IMR-90 (cell line): Measurements from ENCODE around the gene MRPL1. TPM values are rescaled to one million over a fixed set of nuclear protein-coding genes. Genes with fewer than 3 reads are reported as not detected.

Experiments
- ATAC-seq: fragments of 200-7000 bp; cut with Tn5 transposase; 2 replicates; pipeline ENCODE4 v1.9.1; 2020; ENCODE audit warnings: low read depth, mild to moderate bottlenecking, moderate library complexity
- BruUV-seq: library from RNA; stranded (reverse); fragments of 400-500 nt; replicated peaks from 2 replicates; lab custom pipeline; 2021; lab: Mats Ljungman, UMichigan
- CTCF ChIA-PET: fragments of 300-600 bp; formaldehyde crosslinking; extraction: SDS; loops from one replicate; lab custom pipeline; 2021; ENCODE audit warnings: antibody characterized with exemption; lab: Yijun Ruan, JAX
- POLR2A ChIA-PET: fragments of 300-600 bp; sonication (Branson Sonifier 250); formaldehyde crosslinking; loops from one replicate; lab custom pipeline; 2022; ENCODE audit warnings: antibody characterized with exemption; ENCODE audit not compliant: unreplicated experiment; lab: Charles Lee
- DNase-seq: peaks from one replicate; pipeline ENCODE4 v3.0.0; 2013
- H2AFZ ChIP-seq: replicated peaks from 2 replicates; pipeline ENCODE3; 2013; ENCODE audit warnings: low read length, mild to moderate bottlenecking; ENCODE audit not compliant: poor library complexity
- H2AK5ac ChIP-seq: 2 replicates; pipeline ENCODE4 v1.6.1; 2013; ENCODE audit warnings: low read depth, low read length, inconsistent platforms
- H2AK9ac ChIP-seq: replicated peaks from 2 replicates; pipeline ENCODE3; 2013; ENCODE audit warnings: mild to moderate bottlenecking, low read depth, low read length, moderate library complexity; ENCODE audit not compliant: poor library complexity
- H2BK120ac ChIP-seq: 2 replicates; pipeline ENCODE4 v1.6.1; 2013; ENCODE audit warnings: low read depth, low read length, inconsistent platforms
- H2BK15ac ChIP-seq: 3 replicates; pipeline ENCODE4 v1.6.1; 2013; ENCODE audit warnings: low read depth, low read length, inconsistent platforms
- H2BK20ac ChIP-seq: 2 replicates; pipeline ENCODE4 v1.6.1; 2013; ENCODE audit warnings: low read depth, mild to moderate bottlenecking, inconsistent platforms, low read length, moderate library complexity
- H2BK5ac ChIP-seq: 2 replicates; pipeline ENCODE4 v1.6.1; 2013; ENCODE audit warnings: mild to moderate bottlenecking, low read depth, low read length, inconsistent platforms; ENCODE audit not compliant: poor library complexity, severe bottlenecking
- H3K14ac ChIP-seq: replicated peaks from 2 replicates; pipeline ENCODE4 v1.6.1; 2013; ENCODE audit warnings: low read depth, low read length, inconsistent platforms
- H3K18ac ChIP-seq: 2 replicates; pipeline ENCODE4 v1.6.1; 2013; ENCODE audit warnings: low read depth, low read length, control low read depth
- H3K23ac ChIP-seq: 2 replicates; pipeline ENCODE4 v1.6.1; 2013; ENCODE audit warnings: low read depth, low read length, inconsistent platforms
- H3K27ac ChIP-seq: 2 replicates; pipeline ENCODE4 v1.5.1; 2013; ENCODE audit warnings: mild to moderate bottlenecking, control low read depth, low read length; ENCODE audit not compliant: insufficient read depth
- H3K27me3 ChIP-seq: 2 replicates; pipeline ENCODE4 v1.6.1; 2013; ENCODE audit warnings: low read length; ENCODE audit not compliant: control insufficient read depth, insufficient read depth
- H3K36me3 ChIP-seq: 2 replicates; pipeline ENCODE4 v1.6.1; 2013; ENCODE audit warnings: low read length, mixed read lengths; ENCODE audit not compliant: control insufficient read depth, insufficient read depth
- H3K4ac ChIP-seq: 2 replicates; pipeline ENCODE4 v1.6.1; 2013; ENCODE audit warnings: low read depth, low read length, inconsistent platforms
- H3K4me1 ChIP-seq: 2 replicates; pipeline ENCODE4 v1.6.1; 2013; ENCODE audit warnings: low read length, mixed read lengths; ENCODE audit not compliant: control insufficient read depth, insufficient read depth
- H3K4me2 ChIP-seq: 2 replicates; pipeline ENCODE4 v1.6.1; 2013; ENCODE audit warnings: low read depth, mild to moderate bottlenecking, control low read depth, low read length, moderate library complexity
- H3K4me3 ChIP-seq: 2 replicates; pipeline ENCODE4 v1.5.1; 2013; ENCODE audit warnings: low read depth, mild to moderate bottlenecking, control low read depth, low read length, moderate library complexity; ENCODE audit not compliant: insufficient read depth
- H3K56ac ChIP-seq: 2 replicates; pipeline ENCODE4 v1.6.1; 2013; ENCODE audit warnings: low read length, inconsistent platforms; ENCODE audit not compliant: insufficient read depth; ENCODE audit errors: extremely low read depth
- H3K79me1 ChIP-seq, 2 experiments: 2 replicates each; pipeline ENCODE4 v1.6.1; 2013; ENCODE audit warnings: low read length in 2 of 2, inconsistent platforms in 1 of 2, low read depth in 1 of 2
- H3K9ac ChIP-seq: 2 replicates; pipeline ENCODE4 v1.6.1; 2013; ENCODE audit warnings: low read depth, low read length, control low read depth
- H3K9me1 ChIP-seq: 2 replicates; pipeline ENCODE4 v1.6.1; 2013; ENCODE audit warnings: low read length, inconsistent platforms; ENCODE audit not compliant: insufficient read depth
- H3K9me3 ChIP-seq: 2 replicates; pipeline ENCODE4 v1.6.1; 2013; ENCODE audit warnings: low read length; ENCODE audit not compliant: control insufficient read depth, insufficient read depth
- H4K20me1 ChIP-seq: 2 replicates; pipeline ENCODE4 v1.6.1; 2013; ENCODE audit warnings: low read length, inconsistent platforms; ENCODE audit not compliant: insufficient read depth
- H4K5ac ChIP-seq: 2 replicates; pipeline ENCODE4 v1.6.1; 2013; ENCODE audit warnings: mild to moderate bottlenecking, low read depth, low read length, control low read depth
- H4K8ac ChIP-seq, 2 experiments: 2 replicates each; pipeline ENCODE4 v1.6.1; 2013; ENCODE audit warnings: low read depth in 2 of 2, low read length in 2 of 2, control low read depth in 1 of 2, inconsistent platforms in 1 of 2
- H4K91ac ChIP-seq: 2 replicates; pipeline ENCODE4 v1.6.1; 2013; ENCODE audit warnings: low read depth, low read length, inconsistent platforms; ENCODE audit not compliant: insufficient read depth
- BHLHE40 ChIP-seq: fragments of 150-350 bp; IDR thresholded peaks from 2 replicates; pipeline ENCODE4 v1.6.1; 2016; ENCODE audit warnings: mild to moderate bottlenecking, low read depth, low read length
- CEBPB ChIP-seq: IDR thresholded peaks from 2 replicates; pipeline ENCODE4 v1.6.1; 2012; ENCODE audit warnings: low read depth, low read length, improper control_type of control experiment
- CHD1 ChIP-seq: IDR thresholded peaks from 2 replicates; pipeline ENCODE4 v1.6.1; 2012; ENCODE audit warnings: low read depth, low read length, improper control_type of control experiment
- MAFK ChIP-seq: IDR thresholded peaks from 2 replicates; pipeline ENCODE4 v1.6.1; 2012; ENCODE audit warnings: low read depth, low read length, improper control_type of control experiment
- MAZ ChIP-seq: IDR thresholded peaks from 2 replicates; pipeline ENCODE4 v1.6.1; 2012; ENCODE audit warnings: low read depth, mild to moderate bottlenecking, low read length, improper control_type of control experiment, moderate library complexity, borderline replicate concordance
- MXI1 ChIP-seq: IDR thresholded peaks from 2 replicates; pipeline ENCODE4 v1.6.1; 2012; ENCODE audit warnings: low read depth, mild to moderate bottlenecking, low read length, moderate library complexity, borderline replicate concordance
- SMC3 ChIP-seq: fragments of 150-350 bp; IDR thresholded peaks from 2 replicates; pipeline ENCODE4 v1.6.1; 2016; ENCODE audit warnings: low read depth, mild to moderate bottlenecking, antibody characterized with exemption, low read length, moderate library complexity
- WGBS, 2 experiments: methylation state at CpG; one replicate each; pipeline versions ENCODE4 v1.1.5 to v1.1.7; 2013; ENCODE audit warnings: missing lambda C conversion rate in 2 of 2; ENCODE audit not compliant: insufficient read length in 1 of 2; ENCODE audit errors: extremely low coverage in 2 of 2; 5-methylcytosine and 5-hydroxymethylcytosine counted together
- dilution Hi-C: fragments of 300-500 bp; cut with HindIII; formaldehyde crosslinking; loops from one replicate; pipeline ENCODE4 v1.14.3; 2018; ENCODE audit warnings: low sequenced_read_pairs; ENCODE audit not compliant: unreplicated experiment
- in situ Hi-C: fragments of 300-500 bp; cut with MboI; formaldehyde crosslinking; loops from 3 replicates; pipeline ENCODE4 v1.14.3; 2019; ENCODE audit warnings: low sequenced_read_pairs, inconsistent platforms, mixed read lengths
- intact Hi-C: fragments of 100-400 bp; cut with micrococcal nuclease; formaldehyde crosslinking; loops from 2 replicates; pipeline ENCODE4 v1.10.0; 2022
- polyA plus RNA-seq, 3 experiments: library from polyadenylated mRNA; depleted of rRNA; stranded (reverse); fragments of >200 nt; gene quantifications; 2 replicates each; pipeline ENCODE4 v1.2.3, GENCODE V29; 2012; ENCODE audit warnings: low replicate concordance in 1 of 3
- total RNA-seq: library from RNA; depleted of rRNA; stranded (reverse); fragments of >200 nt; gene quantifications from 2 replicates; pipeline ENCODE4 v1.2.3, GENCODE V29; 2012
- TF ChIP-seq, protein P1 (sequence below): fragments of 150-350 bp; IDR thresholded peaks from 2 replicates; pipeline ENCODE4 v1.6.1; 2017; ENCODE audit warnings: mild to moderate bottlenecking, antibody characterized with exemption, low read length, low read depth
- TF ChIP-seq, protein P2 (sequence below): fragments of 150-350 bp; IDR thresholded peaks from 2 replicates; pipeline ENCODE4 v1.6.1; 2016; ENCODE audit warnings: low read depth, mild to moderate bottlenecking, low read length, moderate library complexity, borderline replicate concordance

Gene MRPL1
- total and polyA plus RNA-seq, 2 of the 4 experiments (the other 2 are of a cell fraction) = 13.4 to 22.5 TPM

DNA sequence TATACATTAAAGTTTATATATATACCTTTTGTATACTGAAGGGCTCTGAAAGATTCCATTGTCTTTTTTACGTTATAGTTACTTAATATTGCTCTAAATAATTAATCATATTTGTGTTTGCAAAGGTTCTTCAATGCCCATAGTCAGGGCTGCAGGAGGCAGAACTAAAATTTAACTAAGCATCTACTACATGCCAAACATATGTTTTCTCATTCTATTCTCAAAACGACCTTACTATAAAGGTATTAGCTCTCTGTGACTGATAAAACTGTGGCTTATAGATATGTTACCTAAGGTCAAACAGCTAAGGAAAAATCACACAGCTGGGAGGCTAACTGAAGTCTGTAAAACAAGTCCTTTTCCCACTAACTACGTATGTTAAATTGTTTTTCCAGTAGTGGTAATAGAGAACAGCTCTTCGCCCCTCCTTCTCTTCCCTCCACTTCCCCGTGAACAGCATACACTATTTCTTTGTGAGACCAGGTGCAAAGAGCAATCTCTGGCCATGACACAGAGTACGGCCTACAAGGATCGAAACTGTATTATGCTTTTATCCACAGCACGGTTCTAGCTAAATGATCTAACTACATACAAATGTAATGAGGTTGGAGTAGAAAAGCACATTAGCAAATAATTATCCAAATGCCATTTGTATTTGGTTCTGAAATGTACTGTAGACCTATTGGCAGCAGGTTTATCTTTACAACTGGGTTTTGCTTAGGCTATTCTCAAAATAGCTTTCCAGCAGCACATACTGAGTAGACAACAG is 45.1 kb upstream of the MRPL1 start:
- no peak overlapping the region for H2BK120ac ChIP-seq
- no peaks in the 10 kb centered on the region for H3K36me3 ChIP-seq
- peaks cover 2% of the 10 kb centered on the region for H3K4me1 ChIP-seq
- in situ Hi-C loops (no loop called here), intact Hi-C loops (loop anchor here (1.0 to 5.0 kb wide), 3 partner anchors 40 to 120 kb away; partner anchors contain the start of gene MRPL1), dilution Hi-C loops (no loop called here)
- peaks cover 16% of the 10 kb centered on the region; the same call in 1 of the 2 replicates for H4K20me1 ChIP-seq
- H4K8ac ChIP-seq = no peak overlapping the region
- no peaks in the 10 kb centered on the region for H3K27me3 ChIP-seq
- H2BK5ac ChIP-seq = no peak overlapping the region
- ChIA-PET CTCF (interaction anchor here (0.5 to 1.6 kb wide), 7 partner anchors 10 to 122 kb away, joined by 3 to 8 read pairs (median 3); no protein-coding TSS in a partner anchor), POLR2A (no interaction called here)
- peak overlapping the region; percentile 61; the same call in 1 of the 2 replicates for H3K9ac ChIP-seq
- no peak for DNase-seq
- H3K23ac ChIP-seq = peak overlapping the region; percentile 19; the same call in 1 of the 2 replicates
- H2BK15ac ChIP-seq = no peak overlapping the region
- H3K79me1 ChIP-seq = peaks cover 8 to 17% of the 10 kb centered on the region in 2 experiments
- H3K56ac ChIP-seq = no peak overlapping the region
- peak overlapping the region; percentile 77 for H3K4me3 ChIP-seq
- H3K14ac ChIP-seq = no peak overlapping the region; the same call in 1 of the 2 replicates
- no peak for ATAC-seq
- no peak overlapping the region for H3K4ac ChIP-seq
- H3K18ac ChIP-seq = no peak overlapping the region
- no peaks in the 10 kb centered on the region for H3K9me1 ChIP-seq
- WGBS, 2 experiments = no CpG with 5 or more reads among the region's 8 CpGs
- no peak overlapping the region for H2AFZ ChIP-seq
- no peak overlapping the region for H2BK20ac ChIP-seq
- peak overlapping the region; percentile 12; the same call in 1 of the 2 replicates for H3K27ac ChIP-seq
- TF ChIP-seq CHD1 (no peak), BHLHE40 (no peak), CEBPB (no peak), SMC3 (no peak), MAZ (no peak), MAFK (no peak), MXI1 (no peak)
- TF ChIP-seq, protein P1, sequence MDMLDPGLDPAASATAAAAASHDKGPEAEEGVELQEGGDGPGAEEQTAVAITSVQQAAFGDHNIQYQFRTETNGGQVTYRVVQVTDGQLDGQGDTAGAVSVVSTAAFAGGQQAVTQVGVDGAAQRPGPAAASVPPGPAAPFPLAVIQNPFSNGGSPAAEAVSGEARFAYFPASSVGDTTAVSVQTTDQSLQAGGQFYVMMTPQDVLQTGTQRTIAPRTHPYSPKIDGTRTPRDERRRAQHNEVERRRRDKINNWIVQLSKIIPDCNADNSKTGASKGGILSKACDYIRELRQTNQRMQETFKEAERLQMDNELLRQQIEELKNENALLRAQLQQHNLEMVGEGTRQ = no peak
- TF ChIP-seq, protein P2, sequence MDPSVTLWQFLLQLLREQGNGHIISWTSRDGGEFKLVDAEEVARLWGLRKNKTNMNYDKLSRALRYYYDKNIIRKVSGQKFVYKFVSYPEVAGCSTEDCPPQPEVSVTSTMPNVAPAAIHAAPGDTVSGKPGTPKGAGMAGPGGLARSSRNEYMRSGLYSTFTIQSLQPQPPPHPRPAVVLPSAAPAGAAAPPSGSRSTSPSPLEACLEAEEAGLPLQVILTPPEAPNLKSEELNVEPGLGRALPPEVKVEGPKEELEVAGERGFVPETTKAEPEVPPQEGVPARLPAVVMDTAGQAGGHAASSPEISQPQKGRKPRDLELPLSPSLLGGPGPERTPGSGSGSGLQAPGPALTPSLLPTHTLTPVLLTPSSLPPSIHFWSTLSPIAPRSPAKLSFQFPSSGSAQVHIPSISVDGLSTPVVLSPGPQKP = no peak
- peak overlapping the region; percentile 85 for H3K4me2 ChIP-seq
- H4K5ac ChIP-seq = no peak overlapping the region
- no peak overlapping the region for H2AK9ac ChIP-seq
- H3K9me3 ChIP-seq = no peaks in the 10 kb centered on the region
- H4K91ac ChIP-seq = no peak overlapping the region
- no peak overlapping the region for H2AK5ac ChIP-seq
- BruUV-seq = no TSS peak
